HFFc6 (cell line): ENCODE measurements around the gene SLC25A21. TPM values are rescaled to one million over a fixed set of nuclear protein-coding genes. Genes with fewer than 3 reads are reported as not detected.

Source experiments
- DNase-seq: peaks from one replicate; pipeline ENCODE4 v3.0.0-alpha.2; 2018
- H3K27ac Mint-ChIP-seq: 2 replicates; pipeline ENCODE4 v1.8.0; 2020; ENCODE audit warnings: mild to moderate bottlenecking, mixed read lengths
- H3K27me3 Mint-ChIP-seq: 2 replicates; pipeline ENCODE4 v1.8.0; 2021; ENCODE audit warnings: mild to moderate bottlenecking, moderate library complexity, mixed read lengths; ENCODE audit not compliant: insufficient read depth
- H3K36me3 Mint-ChIP-seq: 2 replicates; pipeline ENCODE4 v1.8.0; 2021; ENCODE audit warnings: low read depth, mixed read lengths
- H3K4me1 Mint-ChIP-seq: 2 replicates; pipeline ENCODE4 v1.8.0; 2020; ENCODE audit warnings: low read depth, mixed read lengths
- H3K4me3 Mint-ChIP-seq: 2 replicates; pipeline ENCODE4 v1.8.0; 2020; ENCODE audit warnings: mild to moderate bottlenecking, moderate library complexity, mixed read lengths
- H3K9me3 Mint-ChIP-seq: 2 replicates; pipeline ENCODE4 v1.8.0; 2020; ENCODE audit warnings: mild to moderate bottlenecking, mixed read lengths
- CTCF ChIP-seq: fragments of 200-600 bp; sonication (generic); IDR thresholded peaks from 2 replicates; pipeline ENCODE4 v1.5.0; 2021; ENCODE audit warnings: antibody characterized with exemption, mild to moderate bottlenecking
- total RNA-seq, 6 experiments: library from RNA; stranded (reverse); fragmentation: NEBNext Ultra II Directional; extraction: Animal tissue kit (Norgen Biotek cat#: 25700); gene quantifications; 2 replicates in 1 of 6; 3 replicates in 5 of 6; pipeline ENCODE4 v1.2.3, GENCODE V29; 2021

Gene SLC25A21
- total RNA-seq, 6 experiments from 2014 or later, result 0.33 to 1.1 (median 0.47) TPM

GRCh38 chr14:36653962-36654793 lies 518.2 kb downstream of the SLC25A21 start:
- Mint-ChIP-seq H3K27me3 (peaks cover 73% of the 10 kb centered on the region), H3K4me3 (no peak overlapping the region), H3K27ac (no peak overlapping the region), H3K9me3 (peaks cover 11% of the 10 kb centered on the region), H3K36me3 (peaks cover 10% of the 10 kb centered on the region; the same call in 1 of the 2 replicates), H3K4me1 (no peaks in the 10 kb centered on the region; the same call in 1 of the 2 replicates)
- no peak for DNase-seq
- TF ChIP-seq CTCF, result no peak

DNA sequence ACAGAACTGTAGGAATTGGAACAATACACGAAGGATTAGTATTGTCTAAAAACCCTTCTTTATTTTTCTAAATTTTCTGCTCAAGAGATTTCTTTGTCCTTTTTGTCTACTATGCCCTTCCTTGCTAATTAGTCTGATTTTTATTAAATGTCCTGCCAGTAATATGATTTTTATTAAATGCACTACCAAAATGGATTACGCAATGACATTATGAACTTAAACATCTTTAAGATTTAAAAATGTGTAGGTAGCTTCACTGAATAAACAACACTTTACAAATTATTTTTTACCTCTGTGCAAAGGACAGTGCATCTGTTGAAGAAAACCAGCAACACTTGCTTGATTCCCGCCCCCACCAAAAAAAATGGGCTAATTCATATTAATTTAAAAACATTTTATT lies 519.0 kb downstream of the SLC25A21 start:
- H3K36me3 Mint-ChIP-seq, result peaks cover 6% of the 10 kb centered on the region; the same call in 1 of the 2 replicates
- H3K9me3 Mint-ChIP-seq, result peaks cover 9% of the 10 kb centered on the region
- no peak for DNase-seq
- H3K4me3 Mint-ChIP-seq, result no peak overlapping the region
- H3K27ac Mint-ChIP-seq, result no peak overlapping the region
- no peak for TF ChIP-seq CTCF
- H3K4me1 Mint-ChIP-seq, result peaks cover 2% of the 10 kb centered on the region
- H3K27me3 Mint-ChIP-seq, result peaks cover 71% of the 10 kb centered on the region

DNA sequence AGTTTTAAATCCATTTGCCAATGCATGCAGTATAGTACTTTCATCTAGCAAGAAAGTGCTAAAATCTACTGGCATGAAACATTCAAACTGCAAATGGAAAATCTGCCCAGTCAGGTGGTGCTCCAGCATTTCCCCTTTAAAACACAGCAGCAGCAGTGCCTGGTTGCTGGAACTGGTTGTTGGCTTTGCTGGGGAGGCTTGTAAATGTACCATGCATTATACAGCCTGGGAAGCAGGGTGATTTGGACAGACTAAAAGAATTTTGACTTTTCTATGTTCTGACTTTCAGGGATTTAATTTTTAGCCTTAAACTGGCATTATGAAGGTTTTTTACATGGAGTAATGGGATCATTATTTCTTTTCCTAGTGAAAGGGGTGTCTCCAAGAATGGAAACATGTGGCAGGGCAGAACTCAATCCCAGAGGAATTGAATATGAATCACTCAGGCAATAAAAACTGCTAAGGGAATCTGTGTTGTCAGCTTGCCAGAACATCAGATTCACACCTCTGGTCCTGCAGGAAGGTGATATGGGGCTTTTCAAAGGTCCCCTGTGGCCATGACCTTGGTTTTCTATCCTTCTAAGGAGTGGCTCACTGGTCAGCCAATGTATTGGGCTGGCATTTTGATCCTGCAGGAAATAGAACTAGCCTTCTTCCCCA lies 519.7 kb downstream of the SLC25A21 start:
- Mint-ChIP-seq H3K4me1 (peaks cover 7% of the 10 kb centered on the region), H3K36me3 (peaks cover 6% of the 10 kb centered on the region; the same call in 1 of the 2 replicates), H3K27me3 (peaks cover 70% of the 10 kb centered on the region), H3K4me3 (no peak overlapping the region), H3K27ac (no peak overlapping the region), H3K9me3 (peaks cover 9% of the 10 kb centered on the region)
- TF ChIP-seq CTCF, result no peak
- DNase-seq, result no peak

DNA sequence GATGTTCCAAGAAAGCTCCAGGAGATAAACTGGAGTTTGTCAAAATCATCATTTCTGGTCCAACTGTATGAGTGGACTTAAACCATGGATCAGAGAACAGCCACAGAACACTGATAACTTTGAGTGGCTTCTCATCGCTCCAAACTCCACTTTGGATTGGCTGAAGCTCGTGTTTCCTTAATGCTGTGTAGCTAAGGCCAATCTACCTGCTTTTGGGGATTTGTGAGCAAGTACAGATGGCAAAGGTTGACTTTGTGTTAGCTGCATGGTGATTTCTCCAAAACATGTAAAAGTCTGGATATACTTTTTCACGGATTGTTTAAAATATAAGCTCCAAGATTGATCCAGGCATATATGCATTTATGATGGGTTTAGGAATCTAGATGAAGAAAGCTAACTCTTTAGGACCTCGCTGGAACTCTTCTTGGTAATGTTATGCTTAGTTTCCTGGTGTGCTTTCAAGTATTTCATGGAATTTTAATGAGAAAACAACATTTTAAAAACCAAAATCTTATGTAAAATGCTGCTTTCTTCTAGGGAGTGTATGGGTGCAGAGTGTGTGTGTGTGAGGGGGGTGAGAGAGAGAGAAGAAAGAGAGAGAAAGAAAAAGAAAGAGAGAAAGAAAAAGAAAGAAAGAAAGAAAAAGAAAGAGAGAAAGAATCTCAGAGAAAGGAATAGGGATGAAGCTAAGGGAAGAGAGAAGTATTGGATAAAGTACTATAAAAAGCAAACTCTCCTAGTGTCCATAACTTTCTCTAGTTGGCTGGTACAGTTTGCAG lies 522.3 kb downstream of the SLC25A21 start:
- Mint-ChIP-seq H3K4me1 (peaks cover 7% of the 10 kb centered on the region), H3K36me3 (no peaks in the 10 kb centered on the region; the same call in 1 of the 2 replicates), H3K4me3 (no peak overlapping the region), H3K27me3 (peaks cover 61% of the 10 kb centered on the region), H3K27ac (no peak overlapping the region), H3K9me3 (peaks cover under 1% of the 10 kb centered on the region; the same call in 1 of the 2 replicates)
- no peak for TF ChIP-seq CTCF
- no peak for DNase-seq
